Retinal pigment epithelial cell (primary cell): Measurements from ENCODE around the gene ZNF69.
A peak's percentile ranks its signal among the peaks of the same experiment; 100 is the strongest.
"Not testable (repeated sequence)": the region's sequence is repeated elsewhere in the genome, so short reads cannot be mapped to it uniquely, and the experiment has no call there.

Experiments used
- DNase-seq: peaks from one replicate; pipeline ENCODE4 v3.0.0-alpha.2; 2010; ENCODE audit warnings: low read depth
- H3K4me3 ChIP-seq: 2 replicates; pipeline ENCODE4 v1.5.1; 2011; ENCODE audit warnings: mild to moderate bottlenecking, low read length, control low read depth, moderate library complexity
- CTCF ChIP-seq: conservative IDR thresholded peaks from 2 replicates; pipeline ENCODE4 v1.5.1; 2011; ENCODE audit warnings: low read depth, low read length, control low read depth, inconsistent platforms

ZNF69 gene

DNA sequence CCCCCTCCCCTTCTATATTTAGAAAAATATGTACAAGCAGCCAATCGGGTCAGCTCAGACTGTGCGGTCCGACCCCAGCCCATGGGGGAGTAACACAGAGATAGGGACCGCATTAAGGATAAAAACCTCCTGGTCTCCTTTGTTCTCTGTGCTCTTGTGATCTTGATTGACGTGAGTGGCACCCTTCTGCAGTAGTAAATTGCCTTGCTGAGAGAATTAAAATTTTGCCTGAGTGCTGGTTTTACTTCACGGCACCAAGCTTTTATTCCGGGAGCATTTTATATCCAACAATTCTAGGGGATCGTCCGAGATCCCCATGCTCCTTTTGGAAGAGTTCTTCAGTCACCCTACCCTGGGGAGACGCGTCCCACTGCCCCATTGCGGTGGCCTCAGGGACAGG is 7.0 kb upstream of the ZNF69 start:
- no peak for DNase-seq
- no peak for TF ChIP-seq CTCF

GRCh38 chr19:11881151-11881800 is 6.3 kb upstream of the ZNF69 start:
- DNase-seq, result no peak
- H3K4me3 ChIP-seq, result no peak overlapping the region
- peak; percentile 74 for TF ChIP-seq CTCF

More for the DNA sequence above, 7.0 kb upstream of the ZNF69 start:
- no peak overlapping the region for H3K4me3 ChIP-seq

- DNase-seq, result no peak
- H3K4me3 ChIP-seq, result no peak overlapping the region
- TF ChIP-seq CTCF, result no peak
These were observed 5.0 kb upstream of the ZNF69 start for GRCh38 chr19:11882606-11883005.

GRCh38 chr19:11887234-11887610 is 360 bp upstream of the ZNF69 start:
- no peak for DNase-seq
- TF ChIP-seq CTCF, result no peak
- peak overlapping the region; percentile 86 for H3K4me3 ChIP-seq

DNA sequence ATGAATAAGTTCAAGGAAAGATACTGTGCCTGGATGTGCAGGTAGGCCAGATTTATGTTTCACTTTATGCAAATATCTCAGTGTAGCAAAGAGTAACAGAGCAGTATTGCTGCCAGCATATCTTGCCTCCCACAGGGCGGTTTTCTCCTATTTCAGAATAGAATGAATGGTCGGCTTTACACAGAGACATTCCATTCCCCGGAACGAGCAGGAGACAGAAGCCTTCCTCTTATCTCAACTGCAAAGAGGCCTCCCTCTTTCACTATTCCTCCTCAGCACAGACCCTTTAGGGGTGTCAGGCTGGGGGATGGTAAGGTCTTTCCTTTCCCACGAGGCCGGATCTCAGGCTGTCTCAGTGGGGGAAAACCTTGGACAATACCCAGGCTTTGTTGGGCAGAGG is 2.3 kb downstream of the ZNF69 start:
- H3K4me3 ChIP-seq, DNase-seq: not testable (repeated sequence)

DNA sequence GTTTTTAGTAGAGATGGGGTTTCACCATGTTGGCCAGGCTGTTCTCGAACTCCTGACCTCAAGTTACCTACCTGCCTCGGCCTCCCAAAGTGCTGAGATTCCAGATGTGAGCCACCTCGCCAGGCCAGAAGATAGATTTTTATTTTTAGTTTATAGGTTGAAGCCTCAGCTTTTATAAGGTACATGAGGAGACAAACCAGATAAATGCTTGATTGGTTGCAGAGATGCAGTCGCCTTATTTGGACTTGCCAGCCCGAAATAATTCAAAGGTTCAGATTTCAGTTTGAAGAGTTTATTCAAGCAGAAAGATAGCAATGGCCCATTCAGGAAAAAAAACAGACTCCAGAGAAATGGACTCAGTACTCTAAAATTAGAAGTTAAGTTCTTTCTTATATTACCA is 3.1 kb downstream of the ZNF69 start:
- no peak overlapping the region for H3K4me3 ChIP-seq
- no peak for TF ChIP-seq CTCF
- DNase-seq, result no peak

DNA sequence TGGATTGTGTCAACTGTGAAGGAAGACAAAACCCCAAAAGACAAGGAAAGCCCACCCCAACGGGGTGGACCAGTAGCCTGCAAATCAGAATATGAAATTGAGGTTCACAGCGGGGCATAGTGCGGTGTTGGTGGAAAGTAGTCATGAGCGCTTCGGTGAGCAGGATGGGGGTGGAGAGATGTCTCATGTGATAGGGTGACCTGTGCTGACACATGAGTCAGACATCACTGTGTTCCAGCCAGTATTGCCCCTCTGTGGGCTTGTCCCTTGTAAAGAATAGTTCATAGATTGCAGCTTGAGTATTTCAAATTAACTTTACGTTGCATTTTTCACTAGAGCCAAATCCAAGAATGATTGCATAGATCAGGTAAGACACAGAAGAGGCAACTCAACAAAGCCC is 7.3 kb downstream of the ZNF69 start:
- no peak for TF ChIP-seq CTCF
- no peak for DNase-seq
- no peak overlapping the region for H3K4me3 ChIP-seq

DNA sequence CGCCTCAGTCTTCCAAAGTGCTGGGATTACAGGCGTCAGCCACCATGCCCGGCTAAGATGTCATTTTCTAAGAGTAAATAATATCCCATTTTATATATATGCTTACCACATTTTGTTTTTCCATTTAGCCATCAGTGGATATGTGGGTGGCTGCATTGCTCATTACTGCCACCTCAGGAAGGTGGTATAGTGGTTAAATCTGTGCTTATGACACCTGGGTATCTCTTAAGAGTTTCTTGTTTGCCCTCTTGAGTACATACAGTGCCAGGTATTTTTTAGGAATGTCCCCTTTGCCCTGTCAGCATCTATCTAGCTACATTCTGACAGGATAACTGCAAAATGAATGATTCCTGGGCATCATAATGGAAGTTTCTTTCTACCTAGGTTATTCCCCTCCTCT is 14.6 kb downstream of the ZNF69 start:
- DNase-seq, result no peak
- no peak overlapping the region for H3K4me3 ChIP-seq
- TF ChIP-seq CTCF, result no peak
